ENCODE measurements around the gene MRPS7.

MRPS7 gene

GRCh38 chr17:75313941-75314551 is 52.4 kb downstream of the MRPS7 start:
- Histone ChIP-seq H3K4me1 (ENCODE audit: control insufficient read depth, insufficient read depth, low read length) (no peaks in the 10 kb centered on the region), H3K36me3 (ENCODE audit: control insufficient read depth in 2 of 2, insufficient read depth in 1 of 2, low read length in 2 of 2) (peaks cover 0 to 16% of the 10 kb centered on the region in 2 experiments; a peak in 1 of 3 replicates), H3K9me3 (ENCODE audit: control insufficient read depth, insufficient read depth, low read depth, low read length) (no peaks in the 10 kb centered on the region), H3K4me3 (ENCODE audit: low read depth, low read length) (no peak overlapping the region), H3K27ac (ENCODE audit: extremely low read depth, low read depth, low read length) (no peak overlapping the region)
- TF ChIP-seq ZBTB1 (tag by site-specific recombination; IDR thresholded peaks at IDR 0.05) (no peak), ZNF148 (tag by site-specific recombination; IDR thresholded peaks at IDR 0.05; ENCODE audit: borderline replicate concordance) (no peak), ZNF548 (tag by site-specific recombination; IDR thresholded peaks at IDR 0.05) (no peak), ZNF654 (tag by site-specific recombination; IDR thresholded peaks at IDR 0.05; ENCODE audit: low read depth) (no peak), ZNF600 (tag by site-specific recombination; IDR thresholded peaks at IDR 0.05) (no peak), MZF1 (tag by site-specific recombination; IDR thresholded peaks at IDR 0.05; ENCODE audit: borderline replicate concordance) (no peak), YY1 (tag by site-specific recombination; IDR thresholded peaks at IDR 0.05) (no peak), ZNF510 (tag by site-specific recombination; IDR thresholded peaks at IDR 0.05; ENCODE audit: insufficient replicate concordance) (no peak), KLF7 (tag by site-specific recombination; IDR thresholded peaks at IDR 0.05; ENCODE audit: borderline replicate concordance) (no peak), ZNF791 (tag by site-specific recombination; IDR thresholded peaks at IDR 0.05) (no peak), ZNF169 (tag by site-specific recombination; IDR thresholded peaks at IDR 0.05) (no peak), ZNF175 (tag by site-specific recombination; IDR thresholded peaks at IDR 0.05) (no peak), ZBTB11 (tag by site-specific recombination; conservative IDR thresholded peaks at IDR 0.05; ENCODE audit: low read depth) (no peak), ZNF37A (tag by site-specific recombination; IDR thresholded peaks at IDR 0.05) (no peak), KLF17 (tag by site-specific recombination; IDR thresholded peaks at IDR 0.05) (no peak)
- ChIA-PET CTCF (interaction anchor here (1.4 kb wide), 1 partner anchor 9 kb away, joined by 3 read pairs; no protein-coding TSS in a partner anchor), POLR2A (interaction anchor here (0.8 kb wide), 1 partner anchor 92 kb away, joined by 3 read pairs; no protein-coding TSS in a partner anchor)

GRCh38 chr17:75315541-75316243 is 54.0 kb downstream of the MRPS7 start:
- no peak overlapping the region for H3K4me3 ChIP-seq (ENCODE audit: low read depth, low read length)
- H3K4me1 ChIP-seq (ENCODE audit: control insufficient read depth, insufficient read depth, low read length), result no peaks in the 10 kb centered on the region
- peaks cover 9 to 30% of the 10 kb centered on the region in 2 experiments for H3K36me3 ChIP-seq (ENCODE audit: control insufficient read depth in 2 of 2, insufficient read depth in 1 of 2, low read length in 2 of 2)
- no peak overlapping the region for H3K27ac ChIP-seq (ENCODE audit: extremely low read depth, low read depth, low read length)
- ChIA-PET CTCF (interaction anchor here (0.6 to 1.4 kb wide), 5 partner anchors 7 to 340 kb away, joined by 3 to 4 read pairs (median 4); partner anchors contain the start of gene MIF4GD), POLR2A (interaction anchor here (0.8 to 2.9 kb wide), 6 partner anchors 26 to 97 kb away, joined by 4 to 16 read pairs (median 6); partner anchors contain the start of genes GRB2 and SLC25A19)
- H3K9me3 ChIP-seq (ENCODE audit: control insufficient read depth, insufficient read depth, low read depth, low read length), result no peaks in the 10 kb centered on the region
- TF ChIP-seq KLF1 (tag by site-specific recombination; IDR thresholded peaks at IDR 0.05) (no peak), ZBTB20 (tag by site-specific recombination; IDR thresholded peaks at IDR 0.05) (no peak), ZBTB11 (tag by site-specific recombination; conservative IDR thresholded peaks at IDR 0.05; ENCODE audit: low read depth) (no peak), RBAK (tag by site-specific recombination; IDR thresholded peaks at IDR 0.05) (no peak), ZNF175 (tag by site-specific recombination; IDR thresholded peaks at IDR 0.05) (no peak), ZNF423 (tag by site-specific recombination; IDR thresholded peaks at IDR 0.05) (no peak), PRDM4 (tag by site-specific recombination; IDR thresholded peaks at IDR 0.05) (no peak), ZNF791 (tag by site-specific recombination; IDR thresholded peaks at IDR 0.05) (no peak)

Measured in HEK293 (cell line).